G401.6 (cell line): ENCODE results near the gene ST3GAL5.
"Not testable (repeated sequence)": the region's sequence is repeated elsewhere in the genome, so short reads cannot be mapped to it uniquely, and the experiment has no call there.

Experiments
- FAIRE-seq: peaks from 2 replicates; lab custom pipeline; 2012; peaks lifted over from hg19 to GRCh38; lab: Jason Lieb, UNC

Gene ST3GAL5

DNA sequence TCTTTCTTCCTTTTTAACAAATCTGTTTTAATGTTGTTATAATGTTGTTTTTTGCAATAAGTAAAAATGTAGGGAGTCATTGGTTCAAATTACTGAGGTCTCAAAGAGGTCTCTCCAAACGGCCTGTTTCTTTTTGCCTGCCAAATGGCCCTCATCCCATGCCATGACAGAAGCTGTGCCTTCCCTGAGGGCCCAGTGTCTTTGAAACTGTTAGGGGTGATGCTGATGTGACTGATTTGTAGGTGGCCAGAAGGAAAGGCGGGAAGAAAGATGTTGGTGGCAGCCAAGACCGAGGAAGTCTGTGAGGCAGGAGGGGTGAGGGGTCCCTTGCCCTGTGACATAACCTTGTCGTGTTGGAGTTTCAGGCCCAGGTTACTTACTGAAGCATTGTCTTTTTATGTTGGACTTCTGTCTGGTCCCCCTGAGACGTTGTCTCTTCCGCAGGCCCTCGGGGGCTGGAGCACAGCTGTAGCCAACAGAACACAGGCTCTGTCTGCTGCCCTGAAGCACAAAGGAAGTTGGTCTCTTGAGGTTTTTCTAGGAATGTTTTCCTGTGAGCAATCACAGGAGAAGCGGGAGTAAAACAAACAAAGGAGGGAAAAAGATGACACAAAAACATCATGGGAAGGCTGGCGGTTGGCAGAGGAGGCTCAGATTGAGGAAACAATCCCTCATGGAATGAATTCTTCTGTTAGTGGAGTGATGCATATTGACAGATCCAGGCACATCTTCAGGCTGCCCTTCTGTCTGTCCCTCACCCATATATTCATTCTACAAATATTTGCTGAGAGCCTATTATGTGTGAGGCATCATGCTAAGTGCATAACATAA lies 4.9 kb upstream of the ST3GAL5 start:
- no peak for FAIRE-seq

- no peak for FAIRE-seq
Measured at GRCh38 chr2:85892216-85892944, 3.6 kb upstream of the ST3GAL5 start.

DNA sequence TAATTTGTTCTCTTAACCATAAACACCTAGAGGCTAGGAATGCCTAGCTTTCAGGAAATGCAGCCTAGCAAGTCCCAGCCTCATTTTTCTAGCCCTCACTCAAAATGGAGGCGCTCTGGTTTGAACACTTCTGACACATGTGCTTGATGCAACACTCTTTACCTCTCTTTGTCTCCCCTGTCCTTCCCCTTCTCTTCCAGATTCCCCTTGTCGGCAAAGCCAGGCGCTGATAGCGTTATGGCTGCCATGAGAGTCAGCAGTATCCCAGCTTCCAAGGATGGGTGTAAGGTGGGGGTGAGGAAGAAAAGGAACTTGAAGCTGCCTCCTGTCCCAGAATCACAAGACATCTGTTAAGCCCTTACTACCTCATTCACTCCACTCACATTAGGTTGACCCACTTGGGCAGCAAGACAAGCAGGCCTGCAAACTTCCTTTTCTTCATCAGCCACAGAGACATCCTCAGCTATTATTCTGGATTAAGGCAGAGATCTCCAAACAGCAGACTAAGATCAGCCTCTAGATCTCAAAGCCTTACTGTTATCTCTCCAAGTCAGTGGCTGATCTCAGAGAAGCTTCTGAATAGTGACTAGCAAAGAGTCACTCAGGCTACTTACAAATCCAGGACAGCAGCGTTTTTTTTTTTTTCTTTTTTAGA lies 1.9 kb upstream of the ST3GAL5 start:
- no peak for FAIRE-seq

DNA sequence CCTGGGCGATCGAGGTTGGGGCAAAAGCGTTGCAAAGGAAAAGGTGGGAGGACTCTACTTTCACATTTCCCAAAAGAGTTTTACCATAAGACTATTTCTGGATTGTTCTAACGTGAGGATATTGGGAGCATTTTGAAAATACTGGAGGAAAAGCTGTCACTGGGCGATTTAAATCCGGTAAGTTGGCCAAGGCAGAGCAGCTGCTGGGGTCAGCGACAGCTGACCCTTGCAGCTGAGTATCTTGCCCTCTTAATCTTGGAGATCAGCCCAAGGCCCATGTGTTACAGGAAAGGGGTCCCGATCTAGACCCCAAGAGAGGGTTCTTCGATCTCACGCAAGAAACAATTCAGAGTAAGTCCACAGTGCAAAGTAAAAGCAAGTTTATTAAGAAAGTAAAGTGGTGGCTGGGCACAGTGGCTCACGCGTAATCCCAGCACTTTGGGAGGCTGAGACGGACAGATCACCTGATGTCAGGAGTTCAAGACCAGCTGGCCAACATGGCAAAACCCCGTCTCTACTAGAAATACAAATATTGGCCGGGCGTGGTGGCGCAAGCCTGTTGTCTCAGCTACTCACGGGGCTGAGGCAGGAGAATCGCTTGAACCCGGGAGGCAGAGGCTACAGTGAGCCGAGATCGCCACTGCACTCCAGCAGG lies 964 bp upstream of the ST3GAL5 start:
- no peak for FAIRE-seq

DNA sequence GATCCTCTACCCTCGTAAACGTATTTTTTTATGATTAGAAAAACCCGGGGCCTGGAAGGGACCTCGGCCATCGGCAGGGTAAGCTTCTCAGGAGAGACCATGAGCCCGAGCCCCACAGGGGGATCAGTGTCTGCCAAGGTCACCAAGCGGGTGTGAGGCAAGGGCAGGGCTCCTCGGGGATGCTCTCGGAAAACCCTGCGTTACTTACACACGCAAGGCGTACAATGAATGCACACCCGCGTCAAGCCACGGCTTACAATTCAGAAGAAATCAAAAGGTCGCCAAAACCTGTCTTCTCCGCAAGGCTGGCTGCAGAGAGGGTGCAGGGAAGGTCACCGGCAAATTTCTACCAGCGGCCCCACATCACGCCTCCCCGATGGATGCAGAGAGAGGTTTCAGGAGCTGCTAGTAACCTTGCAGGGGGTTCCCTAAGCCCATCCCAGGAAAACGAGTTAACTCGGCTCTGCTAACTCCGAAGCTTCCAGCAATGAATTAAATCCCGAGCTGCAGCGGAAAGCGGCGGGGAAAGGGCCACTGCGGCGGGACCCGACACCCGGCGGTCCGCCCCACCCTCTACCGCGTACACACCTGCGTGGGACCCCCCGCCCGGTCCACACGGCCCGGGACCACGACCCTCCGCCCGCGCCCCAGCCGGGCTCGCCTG lies 638 bp downstream of the ST3GAL5 start:
- FAIRE-seq, result no peak

GRCh38 chr2:85887566-85888019 lies 1.2 kb downstream of the ST3GAL5 start:
- no peak for FAIRE-seq

- no peak for FAIRE-seq
Measured at GRCh38 chr2:85886590-85886989, 2.2 kb downstream of the ST3GAL5 start.

- no peak for FAIRE-seq
Measured at GRCh38 chr2:85886141-85886540, 2.6 kb downstream of the ST3GAL5 start.

- FAIRE-seq, result not testable (repeated sequence)
Measured at GRCh38 chr2:85881781-85882180, 7.0 kb downstream of the ST3GAL5 start.

DNA sequence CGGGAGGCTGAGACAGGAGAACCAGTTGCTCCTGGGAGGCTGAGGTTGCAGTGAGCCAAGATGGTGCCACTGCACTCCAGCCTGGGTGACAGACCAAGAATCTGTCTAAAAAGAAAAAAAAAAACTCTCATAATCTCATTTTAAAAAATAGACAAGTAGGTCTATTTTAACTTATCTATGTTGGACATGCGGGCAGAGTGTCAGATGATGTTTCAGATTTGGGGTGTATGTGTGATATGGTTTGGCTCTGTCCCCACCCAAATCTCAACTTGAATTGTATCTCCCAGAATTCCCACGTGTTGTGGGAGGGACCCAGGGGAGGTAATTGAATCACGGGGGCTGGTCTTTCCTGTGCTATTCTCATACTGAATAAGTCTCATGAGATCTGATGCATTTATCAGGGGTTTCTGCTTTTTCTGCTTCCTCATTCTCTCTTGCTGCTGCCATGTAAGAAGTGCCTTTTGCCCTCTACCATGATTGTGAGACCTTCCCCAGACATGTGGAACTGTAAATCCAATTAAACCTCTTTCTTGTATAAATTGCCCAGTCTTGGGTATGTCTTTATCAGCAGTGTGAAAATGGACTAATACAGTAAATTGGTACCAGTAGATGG lies 8.0 kb downstream of the ST3GAL5 start:
- not testable (repeated sequence) for FAIRE-seq

GRCh38 chr2:85878719-85879370 lies 9.9 kb downstream of the ST3GAL5 start:
- FAIRE-seq, result no peak

- FAIRE-seq, result no peak
Measured at GRCh38 chr2:85875350-85876050, 13.3 kb downstream of the ST3GAL5 start.

GRCh38 chr2:85873679-85874078 lies 15.1 kb downstream of the ST3GAL5 start:
- FAIRE-seq, result no peak

DNA sequence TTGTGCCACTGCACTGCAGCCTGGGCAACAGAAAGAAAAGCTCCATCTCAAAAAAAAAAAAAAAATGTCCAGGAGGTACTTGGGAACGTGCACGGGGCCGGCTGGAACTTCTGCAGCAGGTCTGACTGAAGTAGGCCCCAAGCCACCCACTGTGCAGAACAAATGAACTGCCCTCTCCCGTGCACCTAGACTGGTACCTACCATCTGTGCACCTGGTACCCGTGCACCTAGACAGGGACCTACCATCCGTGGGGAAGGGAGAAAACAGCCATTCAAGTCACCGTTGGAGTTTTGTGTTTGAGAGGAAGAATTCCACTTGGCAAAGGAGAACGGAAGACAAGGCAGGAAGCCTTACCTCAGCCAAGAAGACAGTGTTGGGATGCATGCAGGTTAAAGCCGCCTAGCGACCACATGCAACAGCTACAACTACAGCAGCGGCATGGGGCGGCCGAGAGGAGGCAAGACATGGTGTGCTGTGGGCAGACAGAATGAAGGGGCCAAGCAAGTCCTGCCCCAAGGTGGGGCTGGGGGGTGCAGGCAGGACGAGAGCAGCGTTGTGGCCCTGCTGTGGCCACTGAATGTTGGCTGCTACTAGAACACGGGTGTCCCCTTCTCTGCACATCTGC lies 16.1 kb downstream of the ST3GAL5 start:
- no peak for FAIRE-seq

- no peak for FAIRE-seq
Measured at GRCh38 chr2:85871494-85872164, 17.2 kb downstream of the ST3GAL5 start.

GRCh38 chr2:85868822-85869221 lies 20.0 kb downstream of the ST3GAL5 start:
- FAIRE-seq, result no peak

DNA sequence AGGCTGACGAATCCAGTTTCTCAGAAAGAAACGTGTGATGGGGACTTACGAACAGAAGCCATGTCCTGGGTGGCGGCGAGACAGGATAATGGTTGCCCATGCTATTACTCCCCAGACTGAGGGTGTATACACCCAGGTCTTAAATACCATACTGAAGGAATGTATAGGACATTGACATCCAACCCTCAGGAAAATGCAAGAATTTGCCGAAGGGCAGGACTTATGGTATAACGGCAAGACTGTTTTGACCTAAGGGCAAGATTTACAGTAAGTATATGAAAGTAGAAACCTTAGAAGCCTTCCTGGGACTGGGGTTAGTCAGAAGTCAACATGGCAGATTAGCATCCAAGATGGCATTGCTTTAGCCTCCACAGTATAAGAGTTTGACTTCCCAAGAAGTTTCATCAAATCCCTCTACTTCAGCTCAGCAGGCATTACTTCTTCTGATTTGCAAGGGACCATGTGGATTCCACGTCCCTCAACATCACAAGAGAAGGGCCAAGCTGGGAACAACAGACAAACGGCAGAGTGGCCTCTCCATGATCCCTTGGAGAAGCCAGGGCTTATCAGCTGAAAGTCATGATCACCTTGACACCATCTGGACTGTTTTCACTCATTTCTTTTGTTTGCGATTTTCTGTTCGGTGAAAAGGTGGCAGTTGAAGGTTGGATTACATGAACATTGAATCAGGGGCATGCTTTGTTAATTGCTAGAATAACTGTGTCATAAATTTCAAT lies 21.1 kb downstream of the ST3GAL5 start:
- FAIRE-seq, result no peak

- FAIRE-seq, result no peak
Measured at GRCh38 chr2:85867121-85867520, 21.7 kb downstream of the ST3GAL5 start.
